GM12878 (cell line): ENCODE results near the gene RAB31. TPM values are rescaled to one million over a fixed set of nuclear protein-coding genes. Genes with fewer than 3 reads are reported as not detected.

Experiments used
- ATAC-seq: fragments of 200-7000 bp; cut with Tn5 transposase; 3 replicates; pipeline ENCODE4 v1.9.1; 2020; ENCODE audit warnings: mild to moderate bottlenecking, moderate library complexity
- BruUV-seq: library from RNA; stranded (reverse); fragments of 400-500 nt; replicated peaks from 2 replicates; lab custom pipeline; 2021; lab: Mats Ljungman, UMichigan
- CTCF ChIA-PET: fragments of 300-600 bp; sonication (Branson Sonifier 250); formaldehyde crosslinking; extraction: SDS; loops from one replicate; lab custom pipeline; 2021; ENCODE audit warnings: inconsistent platforms; lab: Yijun Ruan, JAX
- POLR2A ChIA-PET: fragments of 350-600 bp; formaldehyde crosslinking; extraction: SDS; loops from one replicate; lab custom pipeline; 2021; ENCODE audit warnings: inconsistent platforms; lab: Charles Lee
- RAD21 ChIA-PET: fragments of 300-600 bp; sonication (Branson Sonifier 250); formaldehyde crosslinking; loops from one replicate; lab custom pipeline; 2023; ENCODE audit warnings: antibody characterized with exemption; ENCODE audit not compliant: unreplicated experiment; lab: Charles Lee
- SMC1A ChIA-PET: fragments of 300-600 bp; sonication (Branson Sonifier 250); formaldehyde crosslinking; loops from one replicate; lab custom pipeline; 2023; ENCODE audit not compliant: unreplicated experiment, uncharacterized antibody; lab: Charles Lee
- DNase-seq: peaks from one replicate; pipeline ENCODE4 v3.0.0-alpha.2; 2011; ENCODE audit warnings: low read depth, low spot score
- FAIRE-seq: peaks from 3 replicates; lab custom pipeline; 2011; peaks lifted over from hg19 to GRCh38; lab: Jason Lieb, UNC
- H2AFZ ChIP-seq: 2 replicates; pipeline ENCODE4 v1.6.0; 2011; ENCODE audit warnings: low read depth, low read length, control low read depth; ENCODE audit not compliant: control insufficient read depth
- H3K27ac ChIP-seq: 2 replicates; pipeline ENCODE4 v1.5.1; 2011; ENCODE audit warnings: control low read depth; ENCODE audit not compliant: control insufficient read depth, insufficient read depth
- H3K27me3 ChIP-seq, 2 experiments: replicated peaks in 1 of 2; 2 replicates each; pipeline versions ENCODE4 v1.6.0 to v1.6.1; 2011; ENCODE audit warnings: low read length in 1 of 2; ENCODE audit not compliant: control insufficient read depth in 2 of 2, insufficient read depth in 2 of 2
- H3K36me3 ChIP-seq, 2 experiments: 2 replicates each; pipeline ENCODE4 v1.5.1; 2011; ENCODE audit warnings: low read length in 1 of 2; ENCODE audit not compliant: control insufficient read depth in 2 of 2, insufficient read depth in 2 of 2
- H3K4me1 ChIP-seq: 2 replicates; pipeline ENCODE4 v1.6.1; 2011; ENCODE audit warnings: mild to moderate bottlenecking, low read length, moderate library complexity, mixed read lengths; ENCODE audit not compliant: control insufficient read depth, insufficient read depth
- H3K4me2 ChIP-seq: 2 replicates; pipeline ENCODE4 v1.6.0; 2011; ENCODE audit warnings: control low read depth; ENCODE audit not compliant: control insufficient read depth, insufficient read depth
- H3K4me3 ChIP-seq: fragments of 200-600 bp; sonication (generic); 2 replicates; pipeline ENCODE4 v1.5.1; 2016
- H3K79me2 ChIP-seq: 2 replicates; pipeline ENCODE4 v1.6.0; 2011; ENCODE audit warnings: low read length; ENCODE audit not compliant: control insufficient read depth, insufficient read depth
- H3K9ac ChIP-seq: 2 replicates; pipeline ENCODE4 v1.8.0; 2011; ENCODE audit warnings: low read length, control low read depth, mixed read lengths; ENCODE audit not compliant: control insufficient read depth, insufficient read depth
- H3K9me3 ChIP-seq: replicated peaks from 3 replicates; pipeline ENCODE4 v1.5.1; 2011; ENCODE audit warnings: mild to moderate bottlenecking, low read length; ENCODE audit not compliant: control insufficient read depth, insufficient read depth
- H4K20me1 ChIP-seq: 2 replicates; pipeline ENCODE4 v1.6.0; 2011; ENCODE audit not compliant: control insufficient read depth, insufficient read depth
- HCFC1 ChIP-seq: fragments of 150-350 bp; IDR thresholded peaks from 2 replicates; pipeline ENCODE4 v1.6.1; 2014; ENCODE audit warnings: low read length
- IRF4 ChIP-seq: IDR thresholded peaks from 2 replicates; pipeline ENCODE4 v1.6.1; 2011; ENCODE audit warnings: low read depth, low read length
- KAT2A ChIP-seq: conservative IDR thresholded peaks from 2 replicates; pipeline ENCODE4 v1.6.1; 2011; ENCODE audit warnings: low read depth, low read length; ENCODE audit not compliant: control insufficient read depth
- NR2C1 ChIP-seq: fragments of 450-650 bp; IDR thresholded peaks from 2 replicates; pipeline ENCODE4 v1.6.1; 2017; ENCODE audit warnings: antibody characterized with exemption, mild to moderate bottlenecking, moderate library complexity
- NR2C2 ChIP-seq: IDR thresholded peaks from 2 replicates; pipeline ENCODE4 v1.6.1; 2011; ENCODE audit warnings: borderline replicate concordance, low read depth; ENCODE audit not compliant: control insufficient read depth, insufficient read length
- NR2F1 ChIP-seq: fragments of 450-650 bp; conservative IDR thresholded peaks from 2 replicates; pipeline ENCODE4 v1.6.1; 2017; ENCODE audit warnings: mild to moderate bottlenecking
- PML ChIP-seq: IDR thresholded peaks from 2 replicates; pipeline ENCODE4 v1.6.1; 2012; ENCODE audit warnings: low read length, inconsistent platforms
- POU2F2 ChIP-seq: IDR thresholded peaks from 3 replicates; pipeline ENCODE4 v1.6.1; 2011; ENCODE audit warnings: low read depth, mild to moderate bottlenecking, low read length, borderline replicate concordance
- RFX5 ChIP-seq: IDR thresholded peaks from 2 replicates; pipeline ENCODE4 v1.6.1; 2011; ENCODE audit warnings: low read depth, low read length, improper control_type of control experiment
- RUNX3 ChIP-seq: IDR thresholded peaks from 2 replicates; pipeline ENCODE4 v1.6.1; 2012; ENCODE audit warnings: low read length, inconsistent platforms
- SMAD1 ChIP-seq: fragments of 450-650 bp; IDR thresholded peaks from 2 replicates; pipeline ENCODE4 v1.6.1; 2018; ENCODE audit warnings: mild to moderate bottlenecking, low read depth; ENCODE audit not compliant: partially characterized antibody
- WRNIP1 ChIP-seq: IDR thresholded peaks from 2 replicates; pipeline ENCODE4 v1.6.1; 2011; ENCODE audit warnings: low read depth, low read length, improper control_type of control experiment, borderline replicate concordance
- ZNF217 ChIP-seq: fragments of 450-650 bp; IDR thresholded peaks from 2 replicates; pipeline ENCODE4 v1.6.1; 2017; ENCODE audit warnings: antibody characterized with exemption, mild to moderate bottlenecking
- ZNF384 ChIP-seq: IDR thresholded peaks from 2 replicates; pipeline ENCODE4 v1.6.1; 2012; ENCODE audit warnings: low read depth, mild to moderate bottlenecking, low read length, improper control_type of control experiment, borderline replicate concordance
- ZNF622 ChIP-seq: fragments of 450-650 bp; IDR thresholded peaks from 2 replicates; pipeline ENCODE4 v1.6.1; 2017; ENCODE audit warnings: mild to moderate bottlenecking, inconsistent platforms
- ZSCAN29 ChIP-seq: fragments of 450-650 bp; IDR thresholded peaks from 2 replicates; pipeline ENCODE4 v1.6.1; 2017; ENCODE audit warnings: mild to moderate bottlenecking, moderate library complexity
- WGBS: methylation state at CpG from one replicate; pipeline ENCODE4 v1.1.6; 2016; ENCODE audit warnings: low lambda C conversion rate; ENCODE audit not compliant: insufficient replicate concordance, insufficient coverage; ENCODE audit errors: missing lambda C conversion rate; 5-methylcytosine and 5-hydroxymethylcytosine counted together
- in situ Hi-C: fragments of 300-500 bp; cut with MboI; formaldehyde crosslinking; loops from 9 replicates; pipeline ENCODE4 v1.14.3; 2018; ENCODE audit warnings: mixed read lengths
- intact Hi-C: fragments of 100-400 bp; cut with micrococcal nuclease; formaldehyde crosslinking; loops from one replicate; pipeline ENCODE4 v1.14.2; 2022; ENCODE audit not compliant: unreplicated experiment
- polyA plus RNA-seq, 11 experiments: library from polyadenylated mRNA; depleted of rRNA in 4 of 11; unstranded in 6 of 11; stranded (reverse) in 5 of 11; fragments of >200 nt; fragmentation: Nextera tagmentation in 4 of 11; fragmentation: Illumina TruSeq in 1 of 11; extraction: Ambion mirVana in 4 of 11; extraction: Trizol in 1 of 11; gene quantifications; 1 replicate in 1 of 11; 2 replicates in 10 of 11; pipeline versions ENCODE4 v1.2.1 to v1.2.3, GENCODE V29; 2011 to 2016; ENCODE audit warnings: inconsistent platforms in 2 of 11, missing spikeins in 2 of 11, low read depth in 1 of 11
- total RNA-seq, 4 experiments: library from RNA; depleted of rRNA in 3 of 4; stranded (reverse); fragments of >200 nt in 3 of 4; fragmentation: Illumina TruSeq in 1 of 4; extraction: Trizol in 1 of 4; gene quantifications; 2 replicates each; pipeline versions ENCODE4 v1.2.1 to v1.2.3, GENCODE V29; 2013 to 2021
- TF ChIP-seq, protein P1 (sequence below): IDR thresholded peaks from 2 replicates; pipeline ENCODE4 v1.6.1; 2012; ENCODE audit warnings: low read depth, low read length, improper control_type of control experiment
- TF ChIP-seq, protein P2 (sequence below): fragments of 450-650 bp; IDR thresholded peaks from 2 replicates; pipeline ENCODE4 v1.6.1; 2018; ENCODE audit warnings: borderline replicate concordance, mild to moderate bottlenecking; ENCODE audit not compliant: partially characterized antibody
- TF ChIP-seq, protein P3 (sequence below): IDR thresholded peaks from 2 replicates; pipeline ENCODE4 v1.6.1; 2011; ENCODE audit warnings: borderline replicate concordance, low read depth, mild to moderate bottlenecking, moderate library complexity, mixed read lengths, low read length; ENCODE audit not compliant: insufficient read depth; ENCODE audit errors: extremely low read length

RAB31 gene
- total and polyA plus RNA-seq, 10 of the 15 experiments (the other 5 are each of a cell fraction or from before 2014, with no cell fraction given): 0.80 to 23.3 (median 12.2) TPM

DNA sequence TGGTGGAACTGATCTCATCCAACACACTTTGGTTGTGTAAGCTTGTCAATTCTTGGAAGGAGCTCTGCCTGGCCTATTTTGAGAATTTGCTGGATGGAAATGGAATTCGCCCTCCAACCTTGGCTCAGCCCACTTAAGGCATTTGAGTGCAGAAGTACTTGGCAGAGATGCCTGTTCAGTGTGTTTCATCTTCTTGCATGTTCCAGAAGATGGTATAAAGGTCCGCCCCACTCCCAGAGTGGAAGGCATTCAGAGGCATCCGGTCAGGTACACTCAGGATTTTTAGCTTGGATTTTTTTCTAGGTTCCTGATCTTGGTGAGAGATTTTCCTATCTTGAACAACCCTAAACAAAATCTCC, 116.4 kb downstream of the RAB31 start:
- Histone ChIP-seq H3K79me2 (no peaks in the 10 kb centered on the region), H3K4me3 (no peak overlapping the region)
- no TSS peak for BruUV-seq

DNA sequence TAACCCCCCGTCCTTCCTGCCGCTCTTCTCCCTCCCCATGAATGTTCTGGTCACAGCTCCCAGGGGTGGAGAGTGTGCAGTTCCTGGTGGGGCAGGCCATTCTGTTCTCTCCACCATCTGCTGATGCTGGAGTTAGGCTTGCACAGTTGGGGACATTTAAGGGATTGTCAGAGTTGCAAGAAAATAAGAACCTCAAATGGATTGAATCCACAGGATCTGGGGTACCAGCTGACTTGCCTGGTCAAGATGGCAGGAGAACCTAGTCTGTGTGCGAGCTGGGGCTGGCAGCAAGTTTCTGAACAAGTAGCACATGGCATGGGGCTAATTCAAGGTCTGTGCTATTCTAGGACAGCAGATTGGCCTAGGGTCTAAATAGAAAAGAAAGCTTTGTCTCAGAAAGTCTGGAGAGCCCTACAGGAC, 116.9 kb downstream of the RAB31 start:
- no TSS peak for BruUV-seq
- Histone ChIP-seq H3K4me2 (no peak overlapping the region), H3K9ac (no peak overlapping the region), H2AFZ (no peak overlapping the region), H3K4me1 (no peaks in the 10 kb centered on the region), H3K9me3 (no peaks in the 10 kb centered on the region), H3K79me2 (no peaks in the 10 kb centered on the region), H3K27me3 (no peaks in the 10 kb centered on the region), H3K27ac (no peak overlapping the region), H4K20me1 (no peaks in the 10 kb centered on the region), H3K36me3 (no peaks in the 10 kb centered on the region), H3K4me3 (no peak overlapping the region)
- no peak for DNase-seq
- intact Hi-C loops: no loop called here
- ChIA-PET RAD21 (no interaction called here), CTCF (no interaction called here), SMC1A (no interaction called here), POLR2A (no interaction called here)
- no peak for FAIRE-seq
- 96% methylated on average over 3 of the region's 3 CpGs for WGBS
- in situ Hi-C loops: no loop called here
- ATAC-seq: no peak
- TF ChIP-seq ZNF622 (no peak), NR2C2 (no peak), ZNF217 (no peak), IRF4 (no peak), KAT2A (no peak), WRNIP1 (no peak), NR2F1 (no peak), NR2C1 (no peak)
- TF ChIP-seq, protein P1, sequence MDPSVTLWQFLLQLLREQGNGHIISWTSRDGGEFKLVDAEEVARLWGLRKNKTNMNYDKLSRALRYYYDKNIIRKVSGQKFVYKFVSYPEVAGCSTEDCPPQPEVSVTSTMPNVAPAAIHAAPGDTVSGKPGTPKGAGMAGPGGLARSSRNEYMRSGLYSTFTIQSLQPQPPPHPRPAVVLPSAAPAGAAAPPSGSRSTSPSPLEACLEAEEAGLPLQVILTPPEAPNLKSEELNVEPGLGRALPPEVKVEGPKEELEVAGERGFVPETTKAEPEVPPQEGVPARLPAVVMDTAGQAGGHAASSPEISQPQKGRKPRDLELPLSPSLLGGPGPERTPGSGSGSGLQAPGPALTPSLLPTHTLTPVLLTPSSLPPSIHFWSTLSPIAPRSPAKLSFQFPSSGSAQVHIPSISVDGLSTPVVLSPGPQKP: no peak
- TF ChIP-seq, protein P2, sequence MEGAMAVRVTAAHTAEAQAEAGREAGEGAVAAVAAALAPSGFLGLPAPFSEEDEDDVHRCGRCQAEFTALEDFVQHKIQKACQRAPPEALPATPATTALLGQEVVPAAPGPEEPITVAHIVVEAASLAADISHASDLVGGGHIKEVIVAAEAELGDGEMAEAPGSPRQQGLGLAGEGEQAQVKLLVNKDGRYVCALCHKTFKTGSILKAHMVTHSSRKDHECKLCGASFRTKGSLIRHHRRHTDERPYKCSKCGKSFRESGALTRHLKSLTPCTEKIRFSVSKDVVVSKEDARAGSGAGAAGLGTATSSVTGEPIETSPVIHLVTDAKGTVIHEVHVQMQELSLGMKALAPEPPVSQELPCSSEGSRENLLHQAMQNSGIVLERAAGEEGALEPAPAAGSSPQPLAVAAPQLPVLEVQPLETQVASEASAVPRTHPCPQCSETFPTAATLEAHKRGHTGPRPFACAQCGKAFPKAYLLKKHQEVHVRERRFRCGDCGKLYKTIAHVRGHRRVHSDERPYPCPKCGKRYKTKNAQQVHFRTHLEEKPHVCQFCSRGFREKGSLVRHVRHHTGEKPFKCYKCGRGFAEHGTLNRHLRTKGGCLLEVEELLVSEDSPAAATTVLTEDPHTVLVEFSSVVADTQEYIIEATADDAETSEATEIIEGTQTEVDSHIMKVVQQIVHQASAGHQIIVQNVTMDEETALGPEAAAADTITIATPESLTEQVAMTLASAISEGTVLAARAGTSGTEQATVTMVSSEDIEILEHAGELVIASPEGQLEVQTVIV: no peak
- TF ChIP-seq, protein P3, sequence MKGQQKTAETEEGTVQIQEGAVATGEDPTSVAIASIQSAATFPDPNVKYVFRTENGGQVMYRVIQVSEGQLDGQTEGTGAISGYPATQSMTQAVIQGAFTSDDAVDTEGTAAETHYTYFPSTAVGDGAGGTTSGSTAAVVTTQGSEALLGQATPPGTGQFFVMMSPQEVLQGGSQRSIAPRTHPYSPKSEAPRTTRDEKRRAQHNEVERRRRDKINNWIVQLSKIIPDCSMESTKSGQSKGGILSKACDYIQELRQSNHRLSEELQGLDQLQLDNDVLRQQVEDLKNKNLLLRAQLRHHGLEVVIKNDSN: no peak

More for the DNA sequence above, 116.4 kb downstream of the RAB31 start:
- Histone ChIP-seq H3K9ac (no peak overlapping the region), H3K4me1 (no peaks in the 10 kb centered on the region), H3K36me3 (no peaks in the 10 kb centered on the region), H3K4me2 (no peak overlapping the region), H3K27me3 (no peaks in the 10 kb centered on the region), H3K9me3 (no peaks in the 10 kb centered on the region), H3K27ac (no peak overlapping the region), H2AFZ (no peak overlapping the region), H4K20me1 (no peaks in the 10 kb centered on the region)
- intact Hi-C loops (no loop called here), in situ Hi-C loops (no loop called here)
- RAD21 ChIA-PET: no interaction called here
- DNase-seq (no peak), ATAC-seq (no peak), FAIRE-seq (no peak)
- SMC1A ChIA-PET: no interaction called here
- TF ChIP-seq RFX5 (no peak), POU2F2 (no peak), ZNF384 (no peak), RUNX3 (no peak), HCFC1 (no peak), ZSCAN29 (no peak), SMAD1 (no peak), PML (no peak)
- WGBS: 71% methylated on average over 3 of the region's 3 CpGs
- POLR2A ChIA-PET: no interaction called here
- CTCF ChIA-PET: no interaction called here
